Lower lobe of right lung (tissue), 2 donors: ENCODE data around the gene CATSPERB. TPM values are rescaled to one million over a fixed set of nuclear protein-coding genes. Genes with fewer than 3 reads are reported as not detected.

ENCODE experiments used
- ATAC-seq, 2 donors: fragments of 200-7000 bp; cut with Tn5 transposase; one replicate each; pipeline ENCODE4 v1.9.1; 2020 to 2022; ENCODE audit warnings: mild to moderate bottlenecking in 2 of 2, moderate library complexity in 2 of 2
- DNase-seq: peaks from one replicate; pipeline ENCODE4 v3.0.0-alpha.2; 2020
- H3K27ac ChIP-seq: fragments of 200-600 bp; one replicate; pipeline ENCODE4 v1.8.0; 2022
- H3K27me3 ChIP-seq: fragments of 200-600 bp; one replicate; pipeline ENCODE4 v1.8.0; 2022; ENCODE audit warnings: low read depth
- H3K36me3 ChIP-seq: fragments of 200-600 bp; one replicate; pipeline ENCODE4 v1.8.0; 2022; ENCODE audit warnings: mild to moderate bottlenecking
- H3K4me1 ChIP-seq: fragments of 200-600 bp; one replicate; pipeline ENCODE4 v1.8.0; 2022
- H3K4me3 ChIP-seq: fragments of 200-600 bp; one replicate; pipeline ENCODE4 v1.8.0; 2022; ENCODE audit warnings: mild to moderate bottlenecking
- H3K9me3 ChIP-seq: fragments of 200-600 bp; one replicate; pipeline ENCODE4 v1.8.0; 2022
- CTCF ChIP-seq: fragments of 200-600 bp; IDR thresholded peaks from one replicate; pipeline ENCODE4 v1.8.0; 2022; ENCODE audit warnings: antibody characterized with exemption, mild to moderate bottlenecking
- intact Hi-C: fragments of 100-400 bp; cut with DNase I; formaldehyde crosslinking; loops from one replicate; pipeline ENCODE4 v1.11.0; 2022
- total RNA-seq: library from RNA; stranded (reverse); fragmentation: NEBNext Ultra II Directional; extraction: Animal tissue kit (Norgen Biotek cat#: 25700); gene quantifications from one replicate; pipeline ENCODE4 v1.2.1, GENCODE V29; 2021
- donor health status: DM: no; HTN: yes; CAD: no; lungs with severe emphysema.

Gene CATSPERB
- total RNA-seq, 1 donor from 2014 or later, result 2.8 TPM

GRCh38 chr14:91660790-91661189, 71.1 kb downstream of the CATSPERB start:
- Histone ChIP-seq H3K27ac (no peak overlapping the region), H3K9me3 (no peaks in the 10 kb centered on the region), H3K36me3 (no peaks in the 10 kb centered on the region), H3K4me1 (no peaks in the 10 kb centered on the region), H3K4me3 (no peak overlapping the region), H3K27me3 (no peaks in the 10 kb centered on the region)
- no peak for ATAC-seq
- DNase-seq, result no peak
- TF ChIP-seq CTCF, result no peak
- intact Hi-C loops, result no loop called here

- intact Hi-C loops, result no loop called here
- H3K27ac ChIP-seq, result no peak overlapping the region
- no peaks in the 10 kb centered on the region for H3K4me1 ChIP-seq
- DNase-seq, result no peak
- no peak overlapping the region for H3K4me3 ChIP-seq
- H3K27me3 ChIP-seq, result no peaks in the 10 kb centered on the region
- H3K9me3 ChIP-seq, result no peaks in the 10 kb centered on the region
- H3K36me3 ChIP-seq, result no peaks in the 10 kb centered on the region
- ATAC-seq, result peak; percentile 73 to 88
- TF ChIP-seq CTCF, result no peak
Measured at GRCh38 chr14:91654836-91655235, 77.0 kb downstream of the CATSPERB start.

GRCh38 chr14:91653451-91653850, 78.4 kb downstream of the CATSPERB start:
- Histone ChIP-seq H3K27ac (no peak overlapping the region), H3K4me1 (no peaks in the 10 kb centered on the region), H3K36me3 (no peaks in the 10 kb centered on the region), H3K9me3 (no peaks in the 10 kb centered on the region), H3K4me3 (no peak overlapping the region), H3K27me3 (no peaks in the 10 kb centered on the region)
- TF ChIP-seq CTCF, result no peak
- ATAC-seq, result no peak
- no peak for DNase-seq
- intact Hi-C loops, result no loop called here

GRCh38 chr14:91649930-91650329, 82.0 kb downstream of the CATSPERB start:
- peak; percentile 41 to 57 for ATAC-seq
- H3K4me3 ChIP-seq, result no peak overlapping the region
- no peaks in the 10 kb centered on the region for H3K9me3 ChIP-seq
- no peaks in the 10 kb centered on the region for H3K4me1 ChIP-seq
- peak; percentile 53 for TF ChIP-seq CTCF
- no peak for DNase-seq
- intact Hi-C loops, result no loop called here
- H3K27me3 ChIP-seq, result no peaks in the 10 kb centered on the region
- H3K27ac ChIP-seq, result no peak overlapping the region
- no peaks in the 10 kb centered on the region for H3K36me3 ChIP-seq

- no peak for TF ChIP-seq CTCF
- no peak overlapping the region for H3K4me3 ChIP-seq
- no peaks in the 10 kb centered on the region for H3K4me1 ChIP-seq
- H3K27ac ChIP-seq, result no peak overlapping the region
- ATAC-seq (no peak), DNase-seq (no peak)
- no peaks in the 10 kb centered on the region for H3K36me3 ChIP-seq
- no peaks in the 10 kb centered on the region for H3K9me3 ChIP-seq
- no peaks in the 10 kb centered on the region for H3K27me3 ChIP-seq
- intact Hi-C loops, result no loop called here
Measured at GRCh38 chr14:91647856-91648255, 84.0 kb downstream of the CATSPERB start.

- DNase-seq, result no peak
- intact Hi-C loops, result no loop called here
- TF ChIP-seq CTCF, result no peak
- H3K4me3 ChIP-seq, result no peak overlapping the region
- H3K4me1 ChIP-seq, result no peaks in the 10 kb centered on the region
- H3K9me3 ChIP-seq, result no peaks in the 10 kb centered on the region
- ATAC-seq, result no peak
- no peaks in the 10 kb centered on the region for H3K36me3 ChIP-seq
- no peaks in the 10 kb centered on the region for H3K27me3 ChIP-seq
- H3K27ac ChIP-seq, result no peak overlapping the region
Measured at GRCh38 chr14:91636604-91637003, 95.3 kb downstream of the CATSPERB start.
